HepG2 (cell line): ENCODE measurements around the gene MEX3A. TPM values are rescaled to one million over a fixed set of nuclear protein-coding genes. Genes with fewer than 3 reads are reported as not detected.

ENCODE experiments used
- CEBPZ ChIP-seq: IDR thresholded peaks from 2 replicates; pipeline ENCODE4 v1.6.1; 2012; ENCODE audit warnings: low read length, improper control_type of control experiment
- CSRNP1 ChIP-seq: sonication (generic); formaldehyde crosslinking; IDR thresholded peaks from 2 replicates; pipeline ENCODE4 v1.8.1; 2023; ENCODE audit warnings: mild to moderate bottlenecking, missing genetic modification reagents
- FOXA3 ChIP-seq: IDR thresholded peaks from 2 replicates; pipeline ENCODE4 v1.6.1; 2016; ENCODE audit warnings: missing genetic modification reagents, missing compliant biosample characterization
- FOXK2 ChIP-seq: fragments of 450-650 bp; IDR thresholded peaks from 2 replicates; pipeline ENCODE4 v1.6.1; 2016
- IRF1 ChIP-seq: sonication (generic); formaldehyde crosslinking; IDR thresholded peaks from 2 replicates; pipeline ENCODE4 v1.4.0; 2020; ENCODE audit warnings: low read depth, mild to moderate bottlenecking, missing genetic modification reagents
- POLR2G ChIP-seq: fragments of 200-400 bp; formaldehyde crosslinking; IDR thresholded peaks from 2 replicates; pipeline ENCODE4 v1.6.1; 2018; ENCODE audit warnings: mild to moderate bottlenecking, low read depth, low read length, moderate library complexity
- ZBTB14 ChIP-seq: sonication (generic); formaldehyde crosslinking; IDR thresholded peaks from 2 replicates; pipeline ENCODE4 v1.4.0; 2020; ENCODE audit warnings: missing genetic modification reagents
- ZNF10 ChIP-seq: sonication (generic); formaldehyde crosslinking; IDR thresholded peaks from 2 replicates; pipeline ENCODE4 v1.4.0; 2020; ENCODE audit warnings: mild to moderate bottlenecking, low read depth, missing genetic modification reagents, borderline replicate concordance
- ZNF772 ChIP-seq: sonication (generic); formaldehyde crosslinking; IDR thresholded peaks from 2 replicates; pipeline ENCODE4 v1.5.0; 2020; ENCODE audit warnings: mild to moderate bottlenecking, missing genetic modification reagents
- ZNF879 ChIP-seq: sonication (generic); formaldehyde crosslinking; IDR thresholded peaks from 2 replicates; pipeline ENCODE4 v1.8.1; 2023; ENCODE audit warnings: missing genetic modification reagents
- polyA plus RNA-seq, 8 experiments: library from polyadenylated mRNA; depleted of rRNA in 3 of 8; stranded (reverse) in 7 of 8; unstranded in 1 of 8; fragments of >200 nt; fragmentation: Illumina TruSeq in 4 of 8; extraction: Trizol in 4 of 8; gene quantifications; 2 replicates each; pipeline versions ENCODE4 v1.2.1 to v1.2.3, GENCODE V29; 2011 to 2016; ENCODE audit warnings: low read depth in 4 of 8, missing spikeins in 1 of 8, mixed read lengths in 1 of 8; ENCODE audit not compliant: insufficient read depth in 1 of 8
- total RNA-seq, 5 experiments: library from RNA; depleted of rRNA; stranded (reverse); fragments of >200 nt; fragmentation: Illumina TruSeq; extraction: Trizol; gene quantifications; 2 replicates each; pipeline ENCODE4 v1.2.3, GENCODE V29; 2016; ENCODE audit warnings: low read depth in 1 of 5
- TF ChIP-seq, protein P1 (sequence below): sonication (generic); formaldehyde crosslinking; IDR thresholded peaks from 2 replicates; pipeline ENCODE4 v1.5.0; 2020; ENCODE audit warnings: mild to moderate bottlenecking, missing genetic modification reagents
- TF ChIP-seq, protein P2 (sequence below): sonication (generic); formaldehyde crosslinking; IDR thresholded peaks from 2 replicates; pipeline ENCODE4 v1.5.0; 2020; ENCODE audit warnings: mild to moderate bottlenecking, missing genetic modification reagents
- TF ChIP-seq, protein P3 (sequence below): sonication (generic); formaldehyde crosslinking; IDR thresholded peaks from 2 replicates; pipeline ENCODE4 v1.4.0; 2020; ENCODE audit warnings: mild to moderate bottlenecking, low read depth, missing genetic modification reagents

Gene MEX3A
- total and polyA plus RNA-seq, 2 of the 13 experiments (the other 11 are each of a cell fraction or from before 2014, with no cell fraction given): 7.6 to 9.1 TPM

DNA sequence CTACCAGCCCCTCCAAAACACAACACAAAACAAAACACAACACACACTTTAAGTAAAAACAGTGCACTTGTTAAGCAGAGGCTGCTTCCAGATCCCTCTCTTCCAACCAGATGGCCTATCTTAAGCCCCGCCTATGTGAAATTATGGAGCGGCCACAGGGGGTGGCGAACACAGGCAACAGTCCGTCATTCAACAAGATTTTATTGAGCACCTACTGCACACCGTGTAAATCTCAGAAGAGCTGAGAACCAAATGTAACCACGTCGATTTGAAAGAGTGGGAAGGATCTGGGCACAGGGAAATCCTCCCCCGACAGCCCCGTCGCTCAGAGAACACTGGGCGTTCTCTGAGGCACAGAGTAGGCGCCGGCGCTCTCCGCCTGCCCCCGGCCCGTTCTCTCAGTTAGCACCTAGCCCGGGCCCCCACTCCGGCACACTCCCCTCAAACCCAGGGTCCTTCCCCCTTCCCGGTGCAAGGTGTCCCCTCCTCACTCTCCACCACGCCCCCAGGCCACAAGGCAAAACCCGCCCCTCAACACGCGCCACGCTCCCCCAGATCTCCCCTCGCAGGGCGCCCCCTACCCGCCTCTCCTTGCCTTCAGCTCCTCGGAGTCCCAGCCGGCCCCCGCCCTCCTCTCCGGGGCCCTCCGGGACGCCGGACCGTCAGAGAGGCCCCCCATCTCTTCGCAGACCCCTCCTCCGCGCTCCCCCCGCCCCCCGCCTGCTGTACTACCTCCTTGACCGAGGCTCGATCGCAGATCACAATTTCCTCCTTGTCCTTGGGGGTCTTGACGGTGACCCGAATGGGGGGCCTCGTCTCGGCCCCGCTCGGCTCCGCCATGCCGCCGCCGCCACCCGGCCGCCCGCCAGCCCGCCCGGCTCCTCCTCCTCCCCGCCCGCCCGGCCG is 29.1 kb downstream of the MEX3A start (continued):
- TF ChIP-seq CEBPZ: no peak
- peak; percentile 14; the same call in 1 of the 2 replicates for TF ChIP-seq FOXA3 (CRISPR knock-in tag)
- TF ChIP-seq ZNF772 (CRISPR knock-in tag): peak; percentile 52; the same call in 1 of the 2 replicates
- TF ChIP-seq, protein P1, sequence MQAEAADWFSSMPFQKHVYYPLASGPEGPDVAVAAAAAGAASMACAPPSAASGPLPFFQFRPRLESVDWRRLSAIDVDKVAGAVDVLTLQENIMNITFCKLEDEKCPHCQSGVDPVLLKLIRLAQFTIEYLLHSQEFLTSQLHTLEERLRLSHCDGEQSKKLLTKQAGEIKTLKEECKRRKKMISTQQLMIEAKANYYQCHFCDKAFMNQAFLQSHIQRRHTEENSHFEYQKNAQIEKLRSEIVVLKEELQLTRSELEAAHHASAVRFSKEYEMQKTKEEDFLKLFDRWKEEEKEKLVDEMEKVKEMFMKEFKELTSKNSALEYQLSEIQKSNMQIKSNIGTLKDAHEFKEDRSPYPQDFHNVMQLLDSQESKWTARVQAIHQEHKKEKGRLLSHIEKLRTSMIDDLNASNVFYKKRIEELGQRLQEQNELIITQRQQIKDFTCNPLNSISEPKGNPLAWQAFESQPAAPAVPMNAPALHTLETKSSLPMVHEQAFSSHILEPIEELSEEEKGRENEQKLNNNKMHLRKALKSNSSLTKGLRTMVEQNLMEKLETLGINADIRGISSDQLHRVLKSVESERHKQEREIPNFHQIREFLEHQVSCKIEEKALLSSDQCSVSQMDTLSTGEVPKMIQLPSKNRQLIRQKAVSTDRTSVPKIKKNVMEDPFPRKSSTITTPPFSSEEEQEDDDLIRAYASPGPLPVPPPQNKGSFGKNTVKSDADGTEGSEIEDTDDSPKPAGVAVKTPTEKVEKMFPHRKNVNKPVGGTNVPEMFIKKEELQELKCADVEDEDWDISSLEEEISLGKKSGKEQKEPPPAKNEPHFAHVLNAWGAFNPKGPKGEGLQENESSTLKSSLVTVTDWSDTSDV (CRISPR knock-in tag): no peak
- no peak for TF ChIP-seq IRF1 (CRISPR knock-in tag)
- 0 out of 2 replicates have a peak, but pooled peaks have one; percentile 18 for TF ChIP-seq POLR2G
- no peak for TF ChIP-seq FOXK2
- TF ChIP-seq, protein P2, sequence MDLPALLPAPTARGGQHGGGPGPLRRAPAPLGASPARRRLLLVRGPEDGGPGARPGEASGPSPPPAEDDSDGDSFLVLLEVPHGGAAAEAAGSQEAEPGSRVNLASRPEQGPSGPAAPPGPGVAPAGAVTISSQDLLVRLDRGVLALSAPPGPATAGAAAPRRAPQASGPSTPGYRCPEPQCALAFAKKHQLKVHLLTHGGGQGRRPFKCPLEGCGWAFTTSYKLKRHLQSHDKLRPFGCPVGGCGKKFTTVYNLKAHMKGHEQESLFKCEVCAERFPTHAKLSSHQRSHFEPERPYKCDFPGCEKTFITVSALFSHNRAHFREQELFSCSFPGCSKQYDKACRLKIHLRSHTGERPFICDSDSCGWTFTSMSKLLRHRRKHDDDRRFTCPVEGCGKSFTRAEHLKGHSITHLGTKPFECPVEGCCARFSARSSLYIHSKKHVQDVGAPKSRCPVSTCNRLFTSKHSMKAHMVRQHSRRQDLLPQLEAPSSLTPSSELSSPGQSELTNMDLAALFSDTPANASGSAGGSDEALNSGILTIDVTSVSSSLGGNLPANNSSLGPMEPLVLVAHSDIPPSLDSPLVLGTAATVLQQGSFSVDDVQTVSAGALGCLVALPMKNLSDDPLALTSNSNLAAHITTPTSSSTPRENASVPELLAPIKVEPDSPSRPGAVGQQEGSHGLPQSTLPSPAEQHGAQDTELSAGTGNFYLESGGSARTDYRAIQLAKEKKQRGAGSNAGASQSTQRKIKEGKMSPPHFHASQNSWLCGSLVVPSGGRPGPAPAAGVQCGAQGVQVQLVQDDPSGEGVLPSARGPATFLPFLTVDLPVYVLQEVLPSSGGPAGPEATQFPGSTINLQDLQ (CRISPR knock-in tag): no peak
- TF ChIP-seq ZNF879 (CRISPR knock-in tag): no peak
- TF ChIP-seq, protein P3, sequence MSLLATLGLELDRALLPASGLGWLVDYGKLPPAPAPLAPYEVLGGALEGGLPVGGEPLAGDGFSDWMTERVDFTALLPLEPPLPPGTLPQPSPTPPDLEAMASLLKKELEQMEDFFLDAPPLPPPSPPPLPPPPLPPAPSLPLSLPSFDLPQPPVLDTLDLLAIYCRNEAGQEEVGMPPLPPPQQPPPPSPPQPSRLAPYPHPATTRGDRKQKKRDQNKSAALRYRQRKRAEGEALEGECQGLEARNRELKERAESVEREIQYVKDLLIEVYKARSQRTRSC (CRISPR knock-in tag): no peak
- TF ChIP-seq ZNF10 (CRISPR knock-in tag): no peak
- TF ChIP-seq ZBTB14 (CRISPR knock-in tag): no peak
- no peak for TF ChIP-seq CSRNP1 (CRISPR knock-in tag)
